HG03575 (cell line): ENCODE data around the gene PXDC1.

Experiments used
- ATAC-seq: cut with Tn5 transposase; IDR thresholded peaks from one replicate; pipeline ENCODE4 v1.9.1; 2021; ENCODE audit not compliant: unreplicated experiment, insufficient number of reproducible peaks, low FRiP score; ENCODE audit errors: extremely low read depth

Gene PXDC1

GRCh38 chr6:3751077-3751729, at the start of gene PXDC1:
Gene PXDC1 (minus strand): TSS chr6:3751713. CDS start chr6:3751531, 182 bp downstream.
- no peak for ATAC-seq

GRCh38 chr6:3800850-3801591, 49.5 kb upstream of the PXDC1 start:
- no peak for ATAC-seq

GRCh38 chr6:3799719-3800118, 48.2 kb upstream of the PXDC1 start:
- ATAC-seq: no peak

GRCh38 chr6:3798055-3798919, 46.8 kb upstream of the PXDC1 start:
- no peak for ATAC-seq

GRCh38 chr6:3797231-3798054, 45.9 kb upstream of the PXDC1 start:
- ATAC-seq: no peak

- no peak for ATAC-seq
These were observed 45.2 kb upstream of the PXDC1 start for GRCh38 chr6:3796719-3797041.

GRCh38 chr6:3795836-3796718, 44.6 kb upstream of the PXDC1 start:
- ATAC-seq: no peak

- ATAC-seq: no peak
These were observed 42.6 kb upstream of the PXDC1 start for GRCh38 chr6:3794092-3794491.

- ATAC-seq: no peak
These were observed 42.0 kb upstream of the PXDC1 start for GRCh38 chr6:3793545-3793944.

- ATAC-seq: no peak
These were observed 40.2 kb upstream of the PXDC1 start for GRCh38 chr6:3791526-3792203.

- ATAC-seq: no peak
These were observed 38.5 kb upstream of the PXDC1 start for GRCh38 chr6:3789896-3790558.

- ATAC-seq: no peak
These were observed 37.7 kb upstream of the PXDC1 start for GRCh38 chr6:3789018-3789895.

GRCh38 chr6:3788408-3789017, 37.0 kb upstream of the PXDC1 start:
- no peak for ATAC-seq

GRCh38 chr6:3786141-3786540, 34.6 kb upstream of the PXDC1 start:
- ATAC-seq: no peak

- ATAC-seq: no peak
These were observed 34.2 kb upstream of the PXDC1 start for GRCh38 chr6:3785745-3786098.
